ENCODE measurements around the gene RGS2.

The RGS2 gene

GRCh38 chr1:192830595-192831246, 21.9 kb downstream of the RGS2 start:
- DNase-seq (ENCODE audit: low read depth): no peak

- DNase-seq (ENCODE audit: low read depth): no peak
Measured at GRCh38 chr1:192831706-192832355, 23.0 kb downstream of the RGS2 start.

- no peak for DNase-seq (ENCODE audit: low read depth)
Measured at GRCh38 chr1:192832492-192832891, 23.7 kb downstream of the RGS2 start.

- no peak for DNase-seq (ENCODE audit: low read depth)
Measured at GRCh38 chr1:192835116-192835515, 26.3 kb downstream of the RGS2 start.

- no peak for DNase-seq (ENCODE audit: low read depth)
Measured at GRCh38 chr1:192839162-192840066, 30.6 kb downstream of the RGS2 start.

GRCh38 chr1:192844360-192844759, 35.5 kb downstream of the RGS2 start:
- DNase-seq (ENCODE audit: low read depth): no peak

GRCh38 chr1:192846950-192847349, 38.1 kb downstream of the RGS2 start:
- no peak for DNase-seq (ENCODE audit: low read depth)

GRCh38 chr1:192849011-192849410, 40.2 kb downstream of the RGS2 start:
- no peak for DNase-seq (ENCODE audit: low read depth)

- no peak for DNase-seq (ENCODE audit: low read depth)
Measured at GRCh38 chr1:192849442-192849841, 40.6 kb downstream of the RGS2 start.

GRCh38 chr1:192852001-192852947, 43.4 kb downstream of the RGS2 start:
- no peak for DNase-seq (ENCODE audit: low read depth)

- no peak for DNase-seq (ENCODE audit: low read depth)
Measured at GRCh38 chr1:192858456-192858855, 49.6 kb downstream of the RGS2 start.

GRCh38 chr1:192859808-192860207, 51.0 kb downstream of the RGS2 start:
- DNase-seq (ENCODE audit: low read depth): no peak

GRCh38 chr1:192860478-192861185, 51.8 kb downstream of the RGS2 start:
- DNase-seq (ENCODE audit: low read depth): no peak

- no peak for DNase-seq (ENCODE audit: low read depth)
Measured at GRCh38 chr1:192861860-192862259, 53.0 kb downstream of the RGS2 start.

Data from stromal cell of bone marrow (primary cell).